ENCODE data around the gene ALKBH7. TPM values are rescaled to one million over a fixed set of nuclear protein-coding genes. Genes with fewer than 3 reads are reported as not detected.

ALKBH7 gene, protein sequence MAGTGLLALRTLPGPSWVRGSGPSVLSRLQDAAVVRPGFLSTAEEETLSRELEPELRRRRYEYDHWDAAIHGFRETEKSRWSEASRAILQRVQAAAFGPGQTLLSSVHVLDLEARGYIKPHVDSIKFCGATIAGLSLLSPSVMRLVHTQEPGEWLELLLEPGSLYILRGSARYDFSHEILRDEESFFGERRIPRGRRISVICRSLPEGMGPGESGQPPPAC
- 72.1 and 79.1 TPM in 2 replicates for total RNA-seq
- long read RNA-seq, transcript ALKBH7-201 (4 exons, 1,332 nt): major isoform, 5 of 5 reads
- long read RNA-seq, partial matches to known transcripts: 0 of 5 reads
- long read RNA-seq, other reads (novel, unspliced or antisense): 0 of 5 reads

DNA sequence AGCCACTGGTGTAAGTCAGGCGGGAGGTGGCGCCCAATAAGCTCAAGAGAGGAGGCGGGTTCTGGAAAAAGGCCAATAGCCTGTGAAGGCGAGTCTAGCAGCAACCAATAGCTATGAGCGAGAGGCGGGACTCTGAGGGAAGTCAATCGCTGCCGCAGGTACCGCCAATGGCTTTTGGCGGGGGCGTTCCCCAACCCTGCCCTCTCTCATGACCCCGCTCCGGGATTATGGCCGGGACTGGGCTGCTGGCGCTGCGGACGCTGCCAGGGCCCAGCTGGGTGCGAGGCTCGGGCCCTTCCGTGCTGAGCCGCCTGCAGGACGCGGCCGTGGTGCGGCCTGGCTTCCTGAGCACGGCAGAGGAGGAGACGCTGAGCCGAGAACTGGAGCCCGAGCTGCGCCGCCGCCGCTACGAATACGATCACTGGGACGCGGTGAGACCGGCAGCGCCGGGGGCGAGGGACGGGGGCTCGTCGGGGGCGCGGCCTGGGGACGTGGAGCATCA is at the start of gene ALKBH7:
Gene ALKBH7, plus strand, starts transcription at position 201 of the 502 bp plus-strand sequence. Its CDS starts 27 bp downstream, at position 228.
- Mint-ChIP-seq H3K36me3 (ENCODE audit: insufficient read depth) (peaks cover 11% of the 10 kb centered on the region), H3K27me3 (no peaks in the 10 kb centered on the region), H3K4me1 (ENCODE audit: low read depth) (peaks cover 5% of the 10 kb centered on the region), H3K27ac (peak within 1 kb of the TSS; percentile 98), H3K4me3 (ENCODE audit: low read depth) (peak within 1 kb of the TSS; percentile 87), H3K9me3 (ENCODE audit: low read depth) (no peaks in the 10 kb centered on the region)
- DNase-seq (ENCODE audit: low spot score, unreplicated experiment): peak; percentile 91
- TF ChIP-seq, protein P1, sequence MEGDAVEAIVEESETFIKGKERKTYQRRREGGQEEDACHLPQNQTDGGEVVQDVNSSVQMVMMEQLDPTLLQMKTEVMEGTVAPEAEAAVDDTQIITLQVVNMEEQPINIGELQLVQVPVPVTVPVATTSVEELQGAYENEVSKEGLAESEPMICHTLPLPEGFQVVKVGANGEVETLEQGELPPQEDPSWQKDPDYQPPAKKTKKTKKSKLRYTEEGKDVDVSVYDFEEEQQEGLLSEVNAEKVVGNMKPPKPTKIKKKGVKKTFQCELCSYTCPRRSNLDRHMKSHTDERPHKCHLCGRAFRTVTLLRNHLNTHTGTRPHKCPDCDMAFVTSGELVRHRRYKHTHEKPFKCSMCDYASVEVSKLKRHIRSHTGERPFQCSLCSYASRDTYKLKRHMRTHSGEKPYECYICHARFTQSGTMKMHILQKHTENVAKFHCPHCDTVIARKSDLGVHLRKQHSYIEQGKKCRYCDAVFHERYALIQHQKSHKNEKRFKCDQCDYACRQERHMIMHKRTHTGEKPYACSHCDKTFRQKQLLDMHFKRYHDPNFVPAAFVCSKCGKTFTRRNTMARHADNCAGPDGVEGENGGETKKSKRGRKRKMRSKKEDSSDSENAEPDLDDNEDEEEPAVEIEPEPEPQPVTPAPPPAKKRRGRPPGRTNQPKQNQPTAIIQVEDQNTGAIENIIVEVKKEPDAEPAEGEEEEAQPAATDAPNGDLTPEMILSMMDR (IDR thresholded peaks at IDR 0.05; ENCODE audit: unreplicated experiment): no peak

DNA sequence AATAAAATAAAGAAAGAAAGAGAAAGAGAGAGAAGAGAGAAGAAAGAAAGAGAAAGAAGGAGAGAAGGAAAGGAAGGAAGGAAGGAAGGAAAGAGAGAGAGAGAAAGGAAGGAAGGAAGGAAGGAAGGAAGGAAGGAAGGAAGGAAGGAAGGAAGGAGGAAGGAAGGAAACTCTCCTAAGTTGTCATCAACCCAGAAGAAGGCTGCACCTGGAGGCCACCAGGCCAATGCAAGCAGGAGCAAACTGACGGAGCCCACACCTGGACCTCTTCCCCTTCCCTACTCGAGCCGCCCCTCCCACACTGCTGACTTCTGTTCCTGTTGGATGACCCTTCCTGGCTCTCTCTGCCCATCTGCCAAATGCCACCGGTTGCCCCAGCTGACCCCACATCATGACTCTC is 47.8 kb upstream of the ALKBH7 start:
- no peak overlapping the region for H3K27ac Mint-ChIP-seq
- DNase-seq (ENCODE audit: low spot score, unreplicated experiment): no peak
- peaks cover 4% of the 10 kb centered on the region for H3K9me3 Mint-ChIP-seq (ENCODE audit: low read depth)
- peaks cover 20% of the 10 kb centered on the region for H3K27me3 Mint-ChIP-seq
- no peaks in the 10 kb centered on the region for H3K4me1 Mint-ChIP-seq (ENCODE audit: low read depth)
- H3K36me3 Mint-ChIP-seq (ENCODE audit: insufficient read depth): peaks cover 1% of the 10 kb centered on the region
- H3K4me3 Mint-ChIP-seq (ENCODE audit: low read depth): no peak overlapping the region
- TF ChIP-seq, protein P1 (IDR thresholded peaks at IDR 0.05; ENCODE audit: unreplicated experiment): no peak

DNA sequence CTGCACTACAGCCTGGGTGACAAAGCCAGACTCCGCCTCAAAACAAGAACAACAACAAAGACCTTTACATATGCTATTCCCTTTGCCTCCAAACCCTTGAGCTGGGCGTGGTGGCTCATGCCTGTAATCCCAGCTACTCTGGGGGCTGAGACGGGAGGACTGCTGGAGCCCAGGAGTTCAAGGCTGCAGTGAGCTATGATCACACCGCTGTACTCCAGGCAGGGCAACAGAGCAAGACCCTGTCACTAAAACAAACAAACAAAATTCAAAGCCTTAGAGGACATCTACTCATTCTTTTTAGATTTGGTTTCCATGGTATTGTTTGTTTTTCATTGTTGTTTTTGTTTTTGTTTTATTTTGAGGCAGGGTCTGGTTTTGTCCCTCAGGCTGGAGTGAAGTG is 47.0 kb upstream of the ALKBH7 start:
- DNase-seq (ENCODE audit: low spot score, unreplicated experiment): no peak
- TF ChIP-seq, protein P1 (IDR thresholded peaks at IDR 0.05; ENCODE audit: unreplicated experiment): no peak
- H3K27me3 Mint-ChIP-seq: peaks cover 20% of the 10 kb centered on the region
- H3K36me3 Mint-ChIP-seq (ENCODE audit: insufficient read depth): peaks cover 1% of the 10 kb centered on the region
- H3K4me3 Mint-ChIP-seq (ENCODE audit: low read depth): no peak overlapping the region
- no peak overlapping the region for H3K27ac Mint-ChIP-seq
- H3K9me3 Mint-ChIP-seq (ENCODE audit: low read depth): peaks cover 4% of the 10 kb centered on the region
- H3K4me1 Mint-ChIP-seq (ENCODE audit: low read depth): no peaks in the 10 kb centered on the region

DNA sequence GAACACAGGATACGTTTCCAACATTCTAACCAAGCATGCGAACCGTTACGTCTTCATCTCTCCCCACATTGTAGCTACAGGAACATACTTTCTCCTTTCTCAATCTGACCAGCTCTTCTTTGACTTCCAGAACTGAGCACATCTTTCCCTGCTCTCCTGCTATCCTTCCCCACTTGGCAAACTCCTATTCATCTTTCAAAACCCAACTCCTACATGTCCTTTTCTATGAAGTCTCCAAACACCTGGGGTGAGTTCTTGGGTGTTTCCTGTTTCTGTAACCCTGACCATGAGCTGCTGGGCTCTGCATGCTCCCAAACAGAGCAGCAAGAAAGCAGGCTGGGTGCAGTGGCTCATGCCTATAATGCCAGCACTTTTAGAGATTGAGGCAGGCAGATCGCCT is 45.8 kb upstream of the ALKBH7 start:
- peaks cover 18% of the 10 kb centered on the region for H3K27me3 Mint-ChIP-seq
- peaks cover 1% of the 10 kb centered on the region for H3K36me3 Mint-ChIP-seq (ENCODE audit: insufficient read depth)
- TF ChIP-seq, protein P1 (IDR thresholded peaks at IDR 0.05; ENCODE audit: unreplicated experiment): no peak
- H3K4me1 Mint-ChIP-seq (ENCODE audit: low read depth): no peaks in the 10 kb centered on the region
- peaks cover 4% of the 10 kb centered on the region for H3K9me3 Mint-ChIP-seq (ENCODE audit: low read depth)
- H3K27ac Mint-ChIP-seq: no peak overlapping the region
- no peak for DNase-seq (ENCODE audit: low spot score, unreplicated experiment)
- H3K4me3 Mint-ChIP-seq (ENCODE audit: low read depth): no peak overlapping the region

DNA sequence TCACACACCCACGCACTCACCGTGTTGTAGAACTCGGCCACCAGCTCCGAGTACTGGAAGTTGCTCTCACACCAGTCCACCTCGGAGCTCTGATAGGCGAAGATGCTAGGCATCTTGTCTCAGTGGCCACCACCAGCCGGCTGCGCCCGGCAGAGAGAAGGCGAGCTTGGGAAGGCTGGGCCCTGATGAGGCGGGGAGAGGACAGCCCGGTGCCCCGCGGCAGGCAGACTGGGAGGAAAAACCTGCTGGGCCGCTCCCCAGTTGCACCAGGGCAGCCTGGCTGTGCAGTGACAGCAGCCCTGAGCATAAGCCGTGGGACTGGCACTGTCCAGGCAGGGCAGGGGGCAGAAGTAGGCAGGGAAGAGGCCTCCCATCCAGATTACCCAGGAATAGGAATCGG is 39.2 kb upstream of the ALKBH7 start, which contains the start of gene ACER1:
Gene ACER1, minus strand, starts transcription at position 174 of the 400 bp plus-strand sequence. Its CDS starts 61 bp downstream, at position 113.
- DNase-seq (ENCODE audit: low spot score, unreplicated experiment): no peak
- no peaks in the 10 kb centered on the region for H3K36me3 Mint-ChIP-seq (ENCODE audit: insufficient read depth)
- H3K27ac Mint-ChIP-seq: peak within 1 kb of the TSS; percentile 35
- H3K4me1 Mint-ChIP-seq (ENCODE audit: low read depth): no peaks in the 10 kb centered on the region
- H3K4me3 Mint-ChIP-seq (ENCODE audit: low read depth): no peak within 1 kb of the TSS
- no peaks in the 10 kb centered on the region for H3K9me3 Mint-ChIP-seq (ENCODE audit: low read depth)
- TF ChIP-seq, protein P1 (IDR thresholded peaks at IDR 0.05; ENCODE audit: unreplicated experiment): no peak
- H3K27me3 Mint-ChIP-seq: no peaks in the 10 kb centered on the region

Measured in progenitor cell of endocrine pancreas (in vitro differentiated cells).